SK-N-MC (cell line): ENCODE results near the gene WASL.

Source experiments
- EZH2 ChIP-seq: fragments of 200-600 bp; sonication (generic); IDR thresholded peaks from one replicate; pipeline ENCODE4 v1.6.1; 2017; ENCODE audit warnings: antibody characterized with exemption
- POLR2AphosphoS5 ChIP-seq: IDR thresholded peaks from 2 replicates; pipeline ENCODE4 v1.6.1; 2012; ENCODE audit warnings: mild to moderate bottlenecking, low read depth, low read length, borderline replicate concordance

DNA sequence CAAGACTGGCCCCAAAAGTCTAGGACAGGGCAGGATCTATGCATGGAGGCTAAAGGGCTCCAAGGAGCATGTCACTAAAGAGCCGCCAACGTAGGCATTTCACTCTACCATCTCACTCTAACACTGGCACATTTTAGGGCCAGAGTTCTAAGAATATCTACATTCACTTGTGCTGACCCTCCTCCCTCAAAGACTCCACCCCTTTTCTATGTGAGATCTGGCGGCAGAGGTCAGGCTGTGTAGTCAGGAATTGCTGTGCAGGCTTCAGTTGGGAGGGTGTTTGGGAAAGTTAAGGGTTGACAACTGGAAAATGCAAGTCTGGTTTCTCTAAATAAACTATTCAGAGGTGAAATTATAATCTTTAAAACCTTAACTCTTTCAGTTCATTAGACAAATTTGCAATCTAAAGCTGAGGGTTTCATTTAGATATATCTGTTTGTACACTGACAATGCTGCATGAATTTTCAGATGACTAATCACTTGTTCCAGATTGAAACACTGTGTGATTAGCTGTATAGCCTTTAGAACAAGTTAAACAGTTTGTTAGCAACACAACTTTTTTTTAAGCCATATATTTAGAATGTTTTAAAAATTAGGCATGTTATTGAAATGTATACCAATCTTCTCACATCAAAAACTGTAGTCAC is 74.9 kb downstream of the WASL start:
- TF ChIP-seq EZH2 (no peak), POLR2AphosphoS5 (no peak)
